ENCODE measurements around the gene MEIOSIN. TPM values are rescaled to one million over a fixed set of nuclear protein-coding genes. Genes with fewer than 3 reads are reported as not detected.
"Not testable (repeated sequence)": the region's sequence is repeated elsewhere in the genome, so short reads cannot be mapped to it uniquely, and the experiment has no call there.

MEIOSIN gene, protein sequence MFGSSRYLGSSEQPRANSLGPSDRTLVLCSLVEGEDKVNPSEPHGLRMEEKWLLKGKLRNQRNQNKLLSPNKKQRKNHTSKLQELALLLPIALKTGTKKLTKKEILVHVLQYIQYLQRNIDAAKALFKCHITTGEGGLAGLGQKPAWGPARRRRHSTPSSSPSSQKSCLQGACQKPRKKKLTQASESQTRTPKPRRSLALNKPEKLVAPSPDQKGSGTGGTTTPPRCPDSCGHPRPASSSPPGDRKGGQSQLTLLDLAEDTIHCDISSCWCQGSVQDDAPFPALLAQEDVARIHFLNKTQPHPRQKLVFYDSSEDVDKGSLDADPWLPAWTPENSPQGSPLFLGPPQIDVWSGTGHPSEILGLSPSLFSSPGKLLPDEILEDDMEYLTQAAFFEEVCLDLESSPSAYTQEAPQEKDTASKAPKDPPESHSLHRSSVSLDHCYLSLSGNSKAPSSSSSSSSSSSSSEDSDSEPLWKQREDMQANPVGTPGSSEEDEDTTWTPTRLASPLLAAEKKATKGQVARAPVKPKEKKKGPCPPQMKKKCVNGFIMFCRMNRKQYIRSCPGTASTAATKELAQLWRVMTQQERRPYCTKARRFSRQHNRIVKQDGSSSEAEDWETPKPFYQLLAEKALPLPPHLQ
- 0.03 and 0.06 TPM in 2 replicates for polyA plus RNA-seq (2012; rRNA removed)
- polyA plus RNA-seq (2012; cell fraction: cytosol; rRNA removed): 0.01 TPM in 1 of 2 replicates, not detected in the other
- polyA plus RNA-seq (2012; cell fraction: nucleus; rRNA removed): 0.02 and 0.06 TPM in 2 replicates

DNA sequence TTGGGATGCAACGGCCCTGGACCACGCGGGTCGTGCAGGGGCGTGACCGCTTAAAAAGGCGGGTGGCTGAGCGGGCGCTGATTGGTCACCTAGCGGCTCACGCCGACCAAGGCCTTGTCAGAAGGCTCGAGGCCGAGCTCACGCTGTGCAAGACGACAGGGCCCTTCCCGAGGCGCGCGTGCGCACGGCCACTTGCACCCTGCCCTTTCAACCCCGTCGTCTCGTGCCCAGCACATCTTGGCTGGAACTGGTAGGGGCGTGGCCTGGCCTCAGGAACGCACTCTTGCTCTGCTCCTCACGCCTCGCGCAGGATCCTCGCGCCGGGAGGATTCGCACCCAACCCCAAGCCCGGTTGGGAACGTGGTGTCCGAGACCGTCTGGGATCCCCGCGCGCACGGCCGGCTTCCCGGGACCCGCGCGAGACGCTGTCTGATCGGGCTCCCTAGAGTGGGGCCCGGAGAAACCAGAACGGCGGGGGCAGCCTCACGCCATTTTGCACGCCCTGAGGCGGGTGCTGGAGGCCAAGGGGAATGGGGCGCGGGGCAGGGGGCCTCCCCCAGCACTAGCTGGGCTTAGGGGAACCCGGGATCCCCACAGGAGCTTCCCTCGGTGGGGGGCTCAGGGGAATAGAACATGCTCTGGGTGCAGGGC lies at the start of gene MEIOSIN:
Gene MEIOSIN, plus strand, starts transcription at position 280 of the 651 bp plus-strand sequence. CDS start 1,938 bp downstream, outside the sequence.
- TF ChIP-seq SIN3A (IDR thresholded peaks at IDR 0.05; ENCODE audit: borderline replicate concordance, low read depth, low read length) (no peak), FOSL2 (IDR thresholded peaks at IDR 0.05; ENCODE audit: borderline replicate concordance, low read depth) (no peak), ELF1 (IDR thresholded peaks at IDR 0.05) (no peak), CHD2 (IDR thresholded peaks at IDR 0.05; ENCODE audit: low read length, partially characterized antibody) (no peak), SMC3 (IDR thresholded peaks at IDR 0.05; ENCODE audit: low read depth, low read length) (no peak), USF1 (IDR thresholded peaks at IDR 0.05; ENCODE audit: borderline replicate concordance, low read depth) (no peak)
- TF ChIP-seq, protein P1, sequence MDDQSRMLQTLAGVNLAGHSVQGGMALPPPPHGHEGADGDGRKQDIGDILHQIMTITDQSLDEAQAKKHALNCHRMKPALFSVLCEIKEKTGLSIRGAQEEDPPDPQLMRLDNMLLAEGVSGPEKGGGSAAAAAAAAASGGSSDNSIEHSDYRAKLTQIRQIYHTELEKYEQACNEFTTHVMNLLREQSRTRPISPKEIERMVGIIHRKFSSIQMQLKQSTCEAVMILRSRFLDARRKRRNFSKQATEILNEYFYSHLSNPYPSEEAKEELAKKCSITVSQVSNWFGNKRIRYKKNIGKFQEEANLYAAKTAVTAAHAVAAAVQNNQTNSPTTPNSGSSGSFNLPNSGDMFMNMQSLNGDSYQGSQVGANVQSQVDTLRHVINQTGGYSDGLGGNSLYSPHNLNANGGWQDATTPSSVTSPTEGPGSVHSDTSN (IDR thresholded peaks at IDR 0.05): no peak
- CTCF ChIA-PET: interaction anchor here (0.9 to 1.5 kb wide), 2 partner anchors 37 to 84 kb away, joined by 4 to 8 read pairs; partner anchors contain the start of gene SIX5

GRCh38 chr19:45685045-45685444 lies 48.2 kb upstream of the MEIOSIN start:
- peaks cover 32 to 38% of the 10 kb centered on the region in 2 experiments for H3K36me3 ChIP-seq (replicated peaks in 1 of 2; ENCODE audit: control insufficient read depth in 1 of 2, insufficient read depth in 2 of 2, low read length in 1 of 2)
- H2AFZ ChIP-seq (ENCODE audit: low read depth); H3K9me3 ChIP-seq; H3K4me1 ChIP-seq (ENCODE audit: control insufficient read depth in 1 of 2, insufficient read depth in 2 of 2, low read depth in 1 of 2, low read length in 1 of 2); H4K20me1 ChIP-seq (ENCODE audit: insufficient read depth); POLR2A ChIA-PET; DNase-seq; H3K27me3 ChIP-seq (ENCODE audit: insufficient read depth); H3K9me2 ChIP-seq; H3K27ac ChIP-seq (ENCODE audit: low read depth in 2 of 2, low read length in 1 of 2); H3K9ac ChIP-seq; H3K4me2 ChIP-seq; H3K4me3 ChIP-seq (ENCODE audit: low read depth in 2 of 2, low read length in 1 of 2): not testable (repeated sequence)
- whole genome bisulfite sequencing (ENCODE audit: low lambda C conversion rate): 97% methylated on average over 11 of the region's 11 CpGs
- H3K79me2 ChIP-seq (ENCODE audit: insufficient read depth): peaks cover 14% of the 10 kb centered on the region; the same call in 1 of the 2 replicates
- H3F3A ChIP-seq (replicated peaks; ENCODE audit: insufficient read depth): peaks cover 20% of the 10 kb centered on the region
- CTCF ChIA-PET: interaction anchor here (1.0 to 9.0 kb wide), 4 partner anchors 7 to 272 kb away, joined by 3 to 106 read pairs (median 3); partner anchors contain the start of genes QPCTL and SNRPD2

More for the DNA sequence above, at the start of gene MEIOSIN:
- Histone ChIP-seq H3K4me2 (no peak within 1 kb of the TSS), H3K9ac (no peak within 1 kb of the TSS), H3K27me3 (ENCODE audit: insufficient read depth) (no peaks in the 10 kb centered on the region), H3K4me1 (ENCODE audit: control insufficient read depth in 1 of 2, insufficient read depth in 2 of 2, low read depth in 1 of 2, low read length in 1 of 2) (peaks cover 0 to 3% of the 10 kb centered on the region in 2 experiments; a peak in 1 of 4 replicates), H3K79me2 (ENCODE audit: insufficient read depth) (peaks cover 27% of the 10 kb centered on the region), H3K9me3 (no peaks in the 10 kb centered on the region), H3K4me3 (ENCODE audit: low read depth in 2 of 2, low read length in 1 of 2) (no peak within 1 kb of the TSS), H3K9me2 (no peaks in the 10 kb centered on the region), H3K27ac (ENCODE audit: low read depth in 2 of 2, low read length in 1 of 2) (no peak within 1 kb of the TSS), H3K36me3 (replicated peaks in 1 of 2; ENCODE audit: control insufficient read depth in 1 of 2, insufficient read depth in 2 of 2, low read length in 1 of 2) (no peaks in the 10 kb centered on the region), H4K20me1 (ENCODE audit: insufficient read depth) (no peaks in the 10 kb centered on the region), H2AFZ (ENCODE audit: low read depth) (no peak within 1 kb of the TSS), H3F3A (replicated peaks; ENCODE audit: insufficient read depth) (no peaks in the 10 kb centered on the region)
- DNase-seq: no peak
- POLR2A ChIA-PET: no interaction called here
- 96% methylated on average over 56 of the region's 59 CpGs for WGBS (ENCODE audit: low lambda C conversion rate)

All from SK-N-SH (cell line).